NCI-H748 (cell line): ENCODE results near the gene CEACAM18.

Experiments used
- DNase-seq: peaks from one replicate; lab custom pipeline; 2025; ENCODE audit not compliant: unreplicated experiment; lab: John Stamatoyannopoulos, UW

Gene CEACAM18

DNA sequence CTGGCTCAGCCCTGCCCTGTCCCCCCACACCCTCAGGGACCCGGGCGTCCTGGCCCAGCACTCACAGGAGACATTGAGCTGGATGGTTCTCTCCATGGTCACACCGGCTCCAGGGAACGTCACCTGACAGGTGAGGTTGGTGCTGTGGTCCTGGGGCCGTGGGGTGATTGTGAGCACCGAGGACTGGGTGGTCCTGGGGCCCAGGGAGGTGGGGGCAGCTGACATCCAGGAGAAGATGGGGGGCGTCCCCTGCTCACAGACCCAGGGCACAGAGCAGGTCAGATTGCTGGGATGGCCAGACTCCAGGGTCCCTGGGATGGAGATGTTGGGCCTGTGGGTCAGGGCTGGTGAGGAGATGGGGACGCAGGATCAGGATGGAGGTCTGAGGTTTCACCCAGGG, 52.3 kb downstream of the CEACAM18 start:
- no peak for DNase-seq

DNA sequence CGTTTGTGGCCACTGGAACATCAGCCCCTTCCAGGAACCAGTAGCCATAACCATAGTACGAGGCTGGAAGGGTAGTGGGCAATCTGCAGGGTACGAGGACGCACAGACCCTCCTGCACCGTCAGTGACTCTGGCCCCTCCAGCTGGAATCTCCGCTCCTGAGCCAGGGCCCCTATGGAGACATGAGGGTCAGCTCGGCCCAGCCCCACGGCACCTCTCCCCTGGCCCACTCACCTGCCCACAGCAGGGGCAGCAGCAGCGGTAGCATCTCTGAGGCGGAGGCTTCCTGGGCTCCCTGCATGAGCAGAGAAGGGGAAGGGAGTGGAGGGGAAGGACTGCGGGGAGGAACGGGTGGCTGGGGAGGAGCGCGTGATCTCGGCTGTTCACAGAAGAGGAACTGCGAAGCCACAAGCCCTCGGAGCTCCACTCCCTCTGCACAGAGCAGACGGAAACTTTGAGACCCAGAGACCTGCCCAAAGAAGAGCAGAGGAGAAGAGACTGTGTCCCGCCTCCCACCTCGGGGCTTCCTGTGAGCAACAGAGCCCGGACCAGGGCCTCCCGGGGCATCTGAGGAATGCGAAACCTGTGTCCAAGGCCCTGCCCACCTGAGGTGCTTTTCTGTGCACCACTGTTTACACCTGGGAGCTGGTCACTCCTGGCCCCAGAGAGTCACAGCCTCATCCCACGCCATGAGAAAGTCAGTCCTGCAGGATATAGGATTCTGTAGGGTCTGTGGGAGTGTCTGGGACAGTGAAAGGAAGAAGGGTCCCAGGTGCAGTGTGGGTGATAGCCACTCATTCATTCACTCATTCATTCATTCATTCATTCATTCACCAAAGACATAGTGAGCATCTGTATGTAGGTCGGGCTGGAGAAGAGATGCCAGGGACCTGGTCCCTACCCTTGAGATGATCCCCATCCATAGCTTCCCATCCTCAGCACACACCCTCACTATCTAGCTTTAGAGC, 53.3 kb downstream of the CEACAM18 start, which contains the start of gene SIGLEC6:
TSS of gene SIGLEC6 (minus strand) at position 322 of the 967 bp plus-strand sequence. CDS start at position 300, 22 bp downstream.
- DNase-seq, result no peak

DNA sequence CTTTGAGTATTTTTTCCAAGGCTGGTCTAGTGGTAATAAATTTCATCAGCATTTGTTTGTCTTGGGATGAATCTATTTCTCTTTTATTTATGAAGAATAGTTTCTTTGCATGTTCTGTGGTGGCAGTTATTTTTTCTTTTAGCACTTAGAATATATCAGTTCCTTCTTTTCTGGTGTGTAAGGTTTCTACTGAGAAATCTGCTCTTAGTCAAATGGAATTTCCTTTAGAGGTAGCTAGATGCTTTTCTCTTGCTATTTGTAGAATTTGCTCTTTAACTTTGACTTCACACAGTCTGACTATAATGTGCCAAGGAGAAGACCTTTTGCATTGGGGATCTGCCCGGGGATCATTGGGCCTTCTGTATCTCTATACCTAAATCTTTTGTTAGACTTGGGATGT, 57.2 kb downstream of the CEACAM18 start:
- no peak for DNase-seq

DNA sequence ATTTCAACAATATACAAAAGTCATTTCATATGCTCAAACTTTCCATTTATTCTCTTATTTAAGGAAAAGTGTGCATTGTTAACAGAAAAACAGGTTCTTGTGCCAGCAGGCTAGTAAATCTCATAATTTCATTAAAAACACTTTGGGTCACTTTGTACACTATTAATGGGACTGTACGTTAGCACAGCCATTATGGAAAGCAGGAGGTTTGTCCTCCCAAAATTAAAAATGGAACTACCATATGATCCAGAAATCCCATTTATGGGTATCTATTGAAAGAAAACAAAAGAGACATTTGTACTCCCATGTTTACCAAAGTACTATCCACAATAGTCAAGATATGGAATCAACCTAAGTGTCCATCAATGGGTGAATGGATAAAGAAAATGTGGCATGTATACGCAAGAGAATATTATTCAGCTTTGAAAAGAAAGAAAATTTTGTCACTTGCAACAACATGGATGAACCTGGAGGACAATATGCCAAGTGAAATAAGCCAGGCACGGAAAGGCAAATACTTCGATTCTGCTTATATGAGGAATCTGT, 61.6 kb downstream of the CEACAM18 start:
- no peak for DNase-seq
